ENCODE measurements around the gene TSPAN14. TPM values are rescaled to one million over a fixed set of nuclear protein-coding genes. Genes with fewer than 3 reads are reported as not detected.

TSPAN14 gene
- total RNA-seq, 2 experiments from 2014 or later, result 17.0 to 33.4 TPM

DNA sequence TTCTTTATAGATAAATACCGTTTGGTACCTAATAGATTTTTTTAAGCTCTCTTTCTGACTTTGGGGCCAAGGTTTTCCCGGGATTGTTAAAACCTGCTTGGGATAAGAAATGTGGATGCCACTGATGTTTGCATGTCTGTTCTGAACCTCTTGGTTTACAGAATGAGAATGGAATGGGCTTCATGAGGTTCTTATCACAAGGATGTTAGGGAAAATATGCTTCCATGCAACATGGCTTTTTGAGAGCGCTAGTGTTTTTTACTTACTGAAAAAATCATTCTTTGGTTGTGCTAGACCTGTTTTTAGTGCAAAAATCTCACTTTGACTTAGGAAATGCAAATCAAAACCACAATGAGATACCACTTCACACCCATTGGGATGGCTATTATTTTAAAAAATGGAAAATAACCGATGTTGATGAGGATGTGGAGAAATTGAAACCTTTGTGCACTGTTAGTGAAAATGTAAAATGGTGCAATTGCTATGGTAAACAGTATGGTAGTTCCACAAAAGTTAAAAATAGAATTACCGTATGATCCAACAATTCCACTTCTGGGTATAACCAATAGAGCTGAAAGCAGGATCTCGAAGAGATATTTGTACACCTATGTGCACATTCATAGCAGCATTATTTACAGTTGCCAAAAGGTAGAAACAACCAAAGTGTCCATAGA lies 38.9 kb downstream of the TSPAN14 start:
- Histone ChIP-seq H3K9me2 (ENCODE audit: insufficient read depth, low read length) (no peaks in the 10 kb centered on the region), H3K4me1 (ENCODE audit: insufficient read depth, low read length, poor library complexity, severe bottlenecking) (peaks cover 33% of the 10 kb centered on the region), H3K79me2 (ENCODE audit: insufficient read depth, low read depth, low read length) (peaks cover 37% of the 10 kb centered on the region), H3K27ac (ENCODE audit: low read depth, low read length, poor library complexity, severe bottlenecking) (peak overlapping the region; percentile 4), H3K4me3 (ENCODE audit: low read depth, low read length, poor library complexity, severe bottlenecking) (no peak overlapping the region), H2AFZ (ENCODE audit: low read length) (no peak overlapping the region), H3K4me2 (ENCODE audit: low read length) (peak overlapping the region; percentile 60), H3K9me3 (ENCODE audit: low read length) (peaks cover 12% of the 10 kb centered on the region), H3K36me3 (ENCODE audit: insufficient read depth, low read length) (peaks cover 95% of the 10 kb centered on the region), H4K20me1 (ENCODE audit: insufficient read depth, low read length) (no peaks in the 10 kb centered on the region)
- BruUV-seq (replicated peaks), result no TSS peak
- TF ChIP-seq, protein P1, sequence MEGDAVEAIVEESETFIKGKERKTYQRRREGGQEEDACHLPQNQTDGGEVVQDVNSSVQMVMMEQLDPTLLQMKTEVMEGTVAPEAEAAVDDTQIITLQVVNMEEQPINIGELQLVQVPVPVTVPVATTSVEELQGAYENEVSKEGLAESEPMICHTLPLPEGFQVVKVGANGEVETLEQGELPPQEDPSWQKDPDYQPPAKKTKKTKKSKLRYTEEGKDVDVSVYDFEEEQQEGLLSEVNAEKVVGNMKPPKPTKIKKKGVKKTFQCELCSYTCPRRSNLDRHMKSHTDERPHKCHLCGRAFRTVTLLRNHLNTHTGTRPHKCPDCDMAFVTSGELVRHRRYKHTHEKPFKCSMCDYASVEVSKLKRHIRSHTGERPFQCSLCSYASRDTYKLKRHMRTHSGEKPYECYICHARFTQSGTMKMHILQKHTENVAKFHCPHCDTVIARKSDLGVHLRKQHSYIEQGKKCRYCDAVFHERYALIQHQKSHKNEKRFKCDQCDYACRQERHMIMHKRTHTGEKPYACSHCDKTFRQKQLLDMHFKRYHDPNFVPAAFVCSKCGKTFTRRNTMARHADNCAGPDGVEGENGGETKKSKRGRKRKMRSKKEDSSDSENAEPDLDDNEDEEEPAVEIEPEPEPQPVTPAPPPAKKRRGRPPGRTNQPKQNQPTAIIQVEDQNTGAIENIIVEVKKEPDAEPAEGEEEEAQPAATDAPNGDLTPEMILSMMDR (conservative IDR thresholded peaks at IDR 0.05; ENCODE audit: low read length), result no peak
- TF ChIP-seq EZH2phosphoT487 (IDR thresholded peaks at IDR 0.05; ENCODE audit: borderline replicate concordance, low read depth, low read length), result no peak
- intact Hi-C loops (cut with micrococcal nuclease; ENCODE audit: unreplicated experiment), result no loop called here
- no peak for DNase-seq (ENCODE audit: low spot score)
- ChIA-PET POLR2A (interaction anchor here (0.5 to 2.7 kb wide), 5 partner anchors 18 to 64 kb away, joined by 3 to 16 read pairs (median 3); no protein-coding TSS in a partner anchor), CTCF (ENCODE audit: unreplicated experiment) (interaction anchor here (0.6 to 0.9 kb wide), 2 partner anchors 11 to 49 kb away, joined by 3 read pairs; no protein-coding TSS in a partner anchor)

DNA sequence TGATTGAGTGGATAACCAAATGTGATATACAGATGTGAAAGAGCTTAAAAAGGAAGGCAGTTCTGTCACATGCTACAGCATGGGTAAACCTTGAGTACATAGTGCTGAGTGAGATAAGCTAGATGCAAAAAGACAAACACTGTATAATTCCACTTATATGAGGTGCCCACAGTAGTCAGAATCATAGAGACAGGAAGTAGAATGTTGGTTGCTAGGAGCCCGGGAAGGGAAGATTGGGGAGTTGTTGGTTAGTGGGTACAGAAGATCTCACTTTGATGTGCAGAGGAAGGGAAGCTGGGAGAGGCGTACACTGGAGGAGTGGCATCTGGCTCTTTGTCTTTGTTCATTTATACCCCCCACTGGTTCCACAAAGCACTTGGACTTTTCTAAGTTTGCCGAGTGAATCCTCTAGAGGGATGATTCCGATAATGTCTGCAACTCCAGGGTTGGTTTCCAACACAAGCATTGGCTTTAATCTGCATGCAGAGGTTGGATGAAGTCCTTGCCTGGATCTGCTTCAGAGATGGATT lies 39.5 kb downstream of the TSPAN14 start:
- POLR2A ChIA-PET, result interaction anchor here (0.5 to 2.7 kb wide), 4 partner anchors 19 to 65 kb away, joined by 3 to 16 read pairs (median 4); no protein-coding TSS in a partner anchor
- CTCF ChIA-PET (ENCODE audit: unreplicated experiment), result interaction anchor here (0.6 to 0.9 kb wide), 2 partner anchors 10 to 49 kb away, joined by 3 read pairs; no protein-coding TSS in a partner anchor
- Histone ChIP-seq H3K4me1 (ENCODE audit: insufficient read depth, low read length, poor library complexity, severe bottlenecking) (peaks cover 33% of the 10 kb centered on the region), H3K36me3 (ENCODE audit: insufficient read depth, low read length) (peaks cover 92% of the 10 kb centered on the region), H3K79me2 (ENCODE audit: insufficient read depth, low read depth, low read length) (peaks cover 37% of the 10 kb centered on the region), H3K9me3 (ENCODE audit: low read length) (peaks cover 12% of the 10 kb centered on the region), H3K27ac (ENCODE audit: low read depth, low read length, poor library complexity, severe bottlenecking) (peak overlapping the region; percentile 4), H4K20me1 (ENCODE audit: insufficient read depth, low read length) (no peaks in the 10 kb centered on the region), H3K9me2 (ENCODE audit: insufficient read depth, low read length) (no peaks in the 10 kb centered on the region), H3K4me3 (ENCODE audit: low read depth, low read length, poor library complexity, severe bottlenecking) (no peak overlapping the region), H2AFZ (ENCODE audit: low read length) (no peak overlapping the region), H3K4me2 (ENCODE audit: low read length) (peak overlapping the region; percentile 60)
- no peak for DNase-seq (ENCODE audit: low spot score)
- BruUV-seq (replicated peaks), result no TSS peak
- intact Hi-C loops (cut with micrococcal nuclease; ENCODE audit: unreplicated experiment), result no loop called here
- TF ChIP-seq EZH2phosphoT487 (IDR thresholded peaks at IDR 0.05; ENCODE audit: borderline replicate concordance, low read depth, low read length), result no peak
- TF ChIP-seq, protein P1 (conservative IDR thresholded peaks at IDR 0.05; ENCODE audit: low read length), result no peak
